Stimulated activated CD4-positive, alpha-beta T cell treated with anti-CD3 and anti-CD28 coated beads, Interleukin-2, amount 100 ng/mL, for 48 hours (primary cell): ENCODE data around the gene SAXO2.
"Not testable (repeated sequence)": the region's sequence is repeated elsewhere in the genome, so short reads cannot be mapped to it uniquely, and the experiment has no call there.

Source experiments
- DNase-seq, 2 donors: peaks; one replicate each; pipeline ENCODE4 v3.0.0-alpha.2; 2020

SAXO2 gene, protein sequence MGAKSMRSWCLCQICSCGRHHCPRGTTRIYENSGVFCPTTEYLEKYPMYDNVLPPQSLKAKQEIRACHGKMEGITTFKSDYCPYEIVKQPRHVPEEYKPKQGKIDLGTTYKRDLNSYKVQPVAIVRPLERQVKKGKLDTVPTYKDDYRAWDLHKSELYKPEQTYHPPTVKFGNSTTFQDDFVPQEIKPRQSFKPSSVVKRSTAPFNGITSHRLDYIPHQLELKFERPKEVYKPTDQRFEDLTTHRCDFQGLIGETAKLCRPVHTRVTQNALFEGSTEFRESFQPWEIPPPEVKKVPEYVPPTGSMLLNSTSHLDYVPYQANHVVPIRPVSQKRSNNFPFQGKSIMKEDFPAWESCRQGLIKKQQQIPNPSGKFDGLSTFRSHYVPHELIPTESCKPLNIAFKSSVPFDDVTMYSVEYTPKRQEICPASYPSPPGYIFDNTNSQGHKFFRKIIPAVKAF

DNA sequence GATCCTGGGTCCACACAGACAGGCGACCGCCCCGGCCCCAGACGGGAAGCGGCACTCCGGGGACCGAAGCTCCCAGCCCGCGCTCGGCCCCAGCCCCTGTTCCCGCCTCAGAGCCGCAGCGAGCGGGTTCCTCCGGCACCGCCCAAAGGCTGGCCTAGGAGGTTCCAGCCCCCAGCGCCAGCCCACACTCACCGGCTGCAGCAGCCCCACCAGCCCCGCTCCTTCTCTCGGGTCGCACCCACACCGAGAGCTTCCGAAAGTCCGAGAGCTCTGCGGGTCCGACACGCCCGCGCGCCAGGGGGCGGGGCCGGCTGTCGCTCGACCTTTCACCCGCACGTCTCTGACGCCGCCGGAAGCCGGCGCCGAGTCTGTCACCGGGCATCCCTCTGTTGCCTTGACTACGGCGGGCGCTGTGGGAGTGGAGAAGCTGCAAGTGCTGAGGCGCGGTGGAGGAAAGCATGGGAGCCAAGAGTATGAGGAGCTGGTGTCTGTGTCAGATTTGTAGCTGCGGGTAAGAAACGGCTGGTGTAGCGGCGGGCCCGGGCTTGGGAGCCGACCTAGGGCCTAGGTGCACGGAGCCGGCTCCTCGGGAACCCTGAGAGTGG lies at the start of gene SAXO2, which contains the start of gene EFL1:
SAXO2 (plus strand) TSS at position 397 of the 605 bp plus-strand sequence; CDS start at position 459, 62 bp downstream.
EFL1 (minus strand) TSS at position 313 of the 605 bp plus-strand sequence. CDS start 956 bp downstream, outside the sequence.
- DNase-seq = peak; percentile 80 to 88

GRCh38 chr15:82216092-82216491 lies 46.5 kb upstream of the SAXO2 start:
- DNase-seq = not testable (repeated sequence)

DNA sequence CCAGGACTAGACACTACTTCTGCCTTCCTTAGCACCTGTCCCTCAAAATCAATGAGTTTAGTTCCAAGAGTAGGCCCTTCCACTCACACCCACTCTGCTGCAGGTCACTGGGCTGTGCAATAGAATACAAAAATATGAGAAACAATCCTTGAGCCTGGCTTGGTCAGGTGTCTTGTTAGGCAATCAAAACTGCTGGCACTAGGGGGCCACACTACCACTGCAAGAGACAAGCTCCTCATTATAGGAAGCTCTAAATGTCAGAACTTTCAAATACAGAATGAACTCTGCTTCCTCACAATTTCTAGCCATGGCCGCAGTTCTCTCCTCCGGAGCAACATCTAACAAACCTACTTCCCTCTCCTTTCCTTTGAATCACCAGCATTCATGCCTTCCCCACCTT lies 41.1 kb upstream of the SAXO2 start:
- not testable (repeated sequence) for DNase-seq

GRCh38 chr15:82228750-82229149 lies 33.9 kb upstream of the SAXO2 start:
- DNase-seq = no peak

DNA sequence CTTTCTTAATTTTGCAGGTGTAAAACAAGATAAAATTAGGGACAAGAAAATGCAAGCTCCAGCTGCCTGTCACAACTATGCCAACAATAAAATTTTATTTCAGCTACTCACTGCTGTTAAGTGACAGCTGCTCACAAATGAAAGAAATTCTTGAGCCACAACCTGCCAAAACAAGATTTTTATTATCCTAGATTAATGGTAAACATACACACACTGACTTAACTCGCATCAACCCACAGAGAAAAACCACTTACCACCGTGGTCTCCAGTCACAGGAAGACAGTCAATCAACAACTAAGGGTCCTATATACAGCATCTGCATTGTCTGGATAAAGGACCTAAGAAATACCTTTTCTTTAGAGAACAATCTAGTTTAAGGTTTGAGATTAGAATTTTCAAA lies 31.4 kb upstream of the SAXO2 start:
- no peak for DNase-seq

DNA sequence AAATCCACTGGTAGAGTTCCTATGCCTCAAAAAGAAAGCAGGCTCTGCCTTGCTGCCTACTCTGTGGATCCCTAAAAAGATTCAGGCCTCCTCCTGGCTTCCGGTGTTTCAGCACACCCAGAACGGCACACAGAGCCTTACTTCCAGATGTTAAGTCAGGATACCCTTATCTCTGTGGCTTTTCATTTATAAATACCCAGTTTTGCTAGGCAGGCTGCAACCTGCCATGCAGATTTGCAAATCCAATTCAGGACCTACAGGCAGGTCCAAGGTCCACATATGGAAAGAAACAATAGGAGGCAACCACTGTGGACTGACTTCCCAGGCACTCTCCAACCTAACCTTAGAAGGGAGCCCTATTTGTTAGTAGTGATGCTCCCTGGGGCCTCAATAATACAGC lies 30.8 kb upstream of the SAXO2 start:
- no peak for DNase-seq

DNA sequence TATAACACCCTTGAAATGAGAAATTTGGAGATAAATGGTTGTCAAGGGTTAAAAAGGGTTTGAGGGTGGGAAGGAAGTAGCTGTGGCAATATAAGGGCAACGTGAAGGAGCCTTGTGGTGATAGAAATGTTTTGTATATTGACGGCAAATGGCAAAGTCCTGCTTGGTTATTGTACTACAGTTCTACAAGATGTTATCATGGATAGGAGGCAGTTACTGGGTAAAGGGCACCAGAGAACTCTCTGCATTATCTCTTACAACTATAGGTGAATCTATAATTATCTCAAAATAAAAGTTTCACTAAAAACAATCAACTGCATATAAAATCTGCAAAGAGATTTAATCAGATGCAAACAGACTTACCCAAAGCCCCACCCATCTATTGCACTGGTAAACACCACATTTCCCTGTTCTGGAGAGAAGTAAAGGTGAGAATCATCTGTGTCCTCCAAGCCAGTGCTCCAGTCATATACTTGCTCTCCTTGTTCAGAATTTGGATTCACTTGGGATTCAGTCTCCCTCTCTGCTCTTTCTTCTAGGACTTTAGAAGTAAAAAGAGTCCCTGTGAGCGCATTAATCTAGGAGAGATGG lies 24.6 kb upstream of the SAXO2 start:
- not testable (repeated sequence) for DNase-seq

DNA sequence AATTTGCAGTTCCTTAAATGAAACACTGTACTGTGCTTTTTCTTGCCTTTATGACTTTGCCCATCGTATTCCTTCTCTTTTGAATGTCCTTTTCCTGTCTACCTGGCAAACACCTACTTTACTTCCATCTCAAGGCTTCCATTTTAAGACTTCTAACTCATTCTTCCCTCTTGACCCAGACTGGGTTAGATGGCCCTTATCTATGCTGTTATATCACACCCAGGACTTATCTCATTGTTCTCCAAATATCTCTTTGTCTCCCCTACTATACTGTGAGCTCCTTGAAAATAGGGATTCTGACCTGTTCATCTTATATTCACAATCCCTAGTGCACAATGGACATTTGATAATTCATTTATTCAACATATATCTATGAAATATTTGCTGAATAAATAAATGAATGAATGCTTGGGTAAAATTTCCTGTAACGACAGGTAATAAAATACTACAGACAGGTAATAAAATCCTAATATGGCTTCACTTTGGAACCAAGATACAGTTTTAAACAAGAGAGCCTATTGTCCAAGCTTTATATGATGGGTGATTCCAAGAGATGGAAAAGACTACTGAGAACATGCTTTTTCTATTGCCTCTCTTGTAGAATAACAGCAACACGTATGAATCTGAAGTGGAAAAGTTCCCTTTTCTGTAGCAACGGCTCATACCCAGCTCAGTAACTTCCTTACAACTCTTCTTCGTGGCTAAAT lies 22.8 kb upstream of the SAXO2 start:
- DNase-seq = no peak

GRCh38 chr15:82241836-82242499 lies 20.6 kb upstream of the SAXO2 start:
- DNase-seq = not testable (repeated sequence)

DNA sequence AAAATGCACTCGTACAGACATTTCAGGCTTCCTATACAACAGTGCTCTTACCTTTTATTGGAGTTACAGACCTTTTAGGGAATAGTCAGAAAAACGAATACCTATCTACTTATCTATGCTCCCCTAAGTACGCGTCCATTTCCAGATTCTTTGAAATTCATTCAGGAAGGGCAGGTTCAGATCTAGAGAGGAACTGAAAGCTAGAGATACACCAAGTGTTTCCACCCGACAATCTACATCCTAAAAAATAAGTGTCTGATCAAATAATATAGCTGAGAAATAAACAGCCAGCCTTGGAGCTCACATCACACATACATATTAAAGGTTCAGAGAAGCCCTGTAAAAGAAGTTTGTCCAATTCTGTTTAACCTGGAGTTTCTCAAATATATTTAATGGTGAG lies 19.0 kb upstream of the SAXO2 start:
- DNase-seq = not testable (repeated sequence)

- DNase-seq = not testable (repeated sequence)
These were observed 16.7 kb upstream of the SAXO2 start for GRCh38 chr15:82245956-82246355.

- not testable (repeated sequence) for DNase-seq
These were observed 14.4 kb upstream of the SAXO2 start for GRCh38 chr15:82248261-82248660.

GRCh38 chr15:82261566-82262421 lies 824 bp upstream of the SAXO2 start:
- DNase-seq = peak; percentile 22 to 26

DNA sequence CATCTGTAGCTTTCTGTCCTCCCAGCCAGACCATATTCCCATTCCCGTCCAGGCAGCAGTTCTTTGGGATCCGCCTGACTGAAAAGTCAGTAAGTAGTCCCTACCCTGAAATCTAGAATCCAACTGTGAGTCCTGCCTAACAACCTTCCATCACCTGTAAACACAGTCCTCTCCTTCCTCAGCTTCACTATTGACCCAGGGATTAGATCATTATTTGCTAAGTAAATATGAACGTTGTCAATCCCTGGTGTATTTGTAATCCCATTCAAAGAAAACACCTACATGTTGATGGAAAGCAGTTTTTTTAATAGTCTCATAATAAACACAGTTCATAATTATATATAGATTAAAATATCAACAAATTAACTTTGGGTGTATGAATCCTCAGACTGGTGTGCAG lies 732 bp downstream of the SAXO2 start:
- no peak for DNase-seq

DNA sequence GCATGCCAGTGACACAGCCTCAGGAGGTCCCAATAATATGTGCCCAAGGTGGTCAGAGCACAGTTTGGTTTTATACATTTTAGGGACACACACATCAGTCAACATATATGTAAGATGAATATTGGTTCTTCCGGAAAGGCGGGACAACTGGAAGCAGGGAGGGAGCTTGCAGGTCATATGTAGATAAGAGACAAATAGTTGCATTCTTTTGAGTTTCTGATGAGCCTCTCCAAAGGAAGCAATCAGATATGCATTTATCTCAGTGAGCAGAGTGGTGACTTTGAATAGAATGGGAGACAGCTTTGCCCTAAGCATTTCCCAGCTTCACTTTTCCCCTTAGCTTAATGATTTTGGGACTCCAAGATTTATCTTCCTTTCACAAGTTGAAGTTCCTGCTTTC lies 4.5 kb downstream of the SAXO2 start:
- DNase-seq = not testable (repeated sequence)

DNA sequence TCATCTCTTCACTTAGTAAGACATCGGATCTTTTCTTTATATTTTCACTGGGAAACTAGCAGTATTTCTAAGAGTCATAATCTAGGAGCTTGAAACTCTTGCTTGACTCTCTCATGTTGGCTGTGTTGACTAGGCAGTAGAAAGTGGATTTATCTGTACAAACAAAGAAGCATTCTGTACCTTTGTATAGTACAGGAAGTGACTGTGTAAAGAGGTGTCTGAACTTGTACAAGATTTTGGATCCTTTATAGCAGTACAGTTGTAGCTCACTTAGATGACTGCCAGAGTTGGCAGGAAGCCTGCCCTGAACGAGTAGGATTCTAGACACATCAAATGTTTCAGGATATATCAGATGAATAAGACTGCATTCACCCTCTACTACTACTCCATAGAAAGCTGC lies 5.8 kb downstream of the SAXO2 start:
- DNase-seq = not testable (repeated sequence)

DNA sequence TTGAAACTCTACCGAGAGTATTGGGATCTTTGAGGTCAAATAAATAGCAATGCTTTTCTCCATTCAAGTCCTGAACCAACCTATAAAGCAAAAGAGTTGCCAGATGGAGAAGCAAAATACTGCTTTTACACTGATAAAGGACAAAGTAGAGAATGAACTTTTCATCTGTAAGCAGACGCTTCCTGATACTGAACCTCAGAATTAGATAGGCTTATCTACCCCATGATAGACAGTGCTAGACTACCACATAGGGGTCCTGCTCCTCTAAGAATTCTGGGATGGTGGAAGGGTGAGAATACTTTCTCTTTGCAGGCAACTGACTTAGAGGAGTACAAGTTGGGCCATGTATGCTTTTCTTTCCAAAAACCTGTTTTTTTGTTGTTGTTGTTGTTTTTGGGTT lies 9.5 kb downstream of the SAXO2 start:
- no peak for DNase-seq

DNA sequence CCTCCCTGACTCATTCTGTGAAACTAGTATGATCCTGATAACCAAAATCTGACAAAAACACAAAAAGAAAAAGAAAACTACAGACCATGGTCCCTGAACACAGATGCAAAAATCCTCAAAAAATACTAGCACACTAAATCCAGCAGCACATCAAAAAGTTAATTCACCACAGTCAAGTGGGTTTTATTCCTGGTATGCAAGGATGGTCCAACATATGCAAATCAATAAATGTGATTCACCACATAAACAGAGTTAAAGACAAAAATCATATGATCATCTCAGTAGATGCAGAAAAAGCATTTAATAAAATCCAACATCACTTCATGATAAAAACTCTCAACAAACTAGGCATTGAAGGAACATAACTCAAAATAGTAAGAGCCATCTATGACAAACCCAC lies 12.8 kb downstream of the SAXO2 start:
- DNase-seq = no peak

- DNase-seq = not testable (repeated sequence)
These were observed 18.7 kb downstream of the SAXO2 start for GRCh38 chr15:82281276-82281675.

GRCh38 chr15:82282386-82282785 lies 19.8 kb downstream of the SAXO2 start:
- DNase-seq = not testable (repeated sequence)

GRCh38 chr15:82284381-82284780 lies 21.8 kb downstream of the SAXO2 start:
- DNase-seq = not testable (repeated sequence)
